Mucosa of rectum (tissue), 2 donors: Measurements from ENCODE around the gene TMEM147.

ENCODE experiments used
- H3K27ac ChIP-seq, 2 donors: one replicate each; pipeline ENCODE4 v1.7.0; 2013; ENCODE audit warnings: inconsistent platforms in 2 of 2, low read depth in 2 of 2, low read length in 2 of 2
- H3K27me3 ChIP-seq, 2 donors: one replicate each; pipeline ENCODE4 v1.7.0; 2013; ENCODE audit warnings: low read length in 2 of 2; ENCODE audit not compliant: control insufficient read depth in 2 of 2, insufficient read depth in 2 of 2
- H3K36me3 ChIP-seq, 2 donors: one replicate each; pipeline ENCODE4 v1.7.0; 2013; ENCODE audit warnings: low read length in 2 of 2; ENCODE audit not compliant: control insufficient read depth in 2 of 2, insufficient read depth in 2 of 2
- H3K4me1 ChIP-seq, 2 donors: one replicate each; pipeline ENCODE4 v1.7.0; 2013; ENCODE audit warnings: low read length in 2 of 2, mild to moderate bottlenecking in 1 of 2; ENCODE audit not compliant: control insufficient read depth in 2 of 2, insufficient read depth in 2 of 2
- H3K4me3 ChIP-seq, 2 donors: one replicate each; pipeline ENCODE4 v1.7.0; 2013; ENCODE audit warnings: low read length in 2 of 2
- H3K9ac ChIP-seq, 2 donors: one replicate each; pipeline ENCODE4 v1.7.0; 2013; ENCODE audit warnings: low read length in 2 of 2, low read depth in 1 of 2, mild to moderate bottlenecking in 1 of 2
- H3K9me3 ChIP-seq, 2 donors: one replicate each; pipeline ENCODE4 v1.7.0; 2013; ENCODE audit warnings: low read length in 2 of 2; ENCODE audit not compliant: control insufficient read depth in 2 of 2
- donor health status: healthy.
- donor health status: Normal muscosa, but diverticular disease.

Gene TMEM147

GRCh38 chr19:35562336-35562735 is 16.9 kb downstream of the TMEM147 start:
- H3K27me3 ChIP-seq: peaks cover 6 to 8% of the 10 kb centered on the region in 2 donors
- H3K9me3 ChIP-seq: no peaks in the 10 kb centered on the region
- H3K4me3 ChIP-seq: no peak overlapping the region
- H3K36me3 ChIP-seq: no peaks in the 10 kb centered on the region
- no peak overlapping the region for H3K9ac ChIP-seq
- no peaks in the 10 kb centered on the region for H3K4me1 ChIP-seq
- H3K27ac ChIP-seq: no peak overlapping the region

- Histone ChIP-seq H3K27me3 (peaks cover 6 to 8% of the 10 kb centered on the region in 2 donors), H3K27ac (no peak overlapping the region), H3K36me3 (no peaks in the 10 kb centered on the region), H3K4me1 (no peaks in the 10 kb centered on the region), H3K9ac (no peak overlapping the region), H3K4me3 (no peak overlapping the region), H3K9me3 (no peaks in the 10 kb centered on the region)
Measured at GRCh38 chr19:35562776-35563175, 17.4 kb downstream of the TMEM147 start.

GRCh38 chr19:35563207-35563829 is 17.9 kb downstream of the TMEM147 start, which contains the start of gene ATP4A:
TSS of gene ATP4A (minus strand) at chr19:35563658. CDS start at chr19:35563629, 29 bp downstream.
- H3K4me3 ChIP-seq: no peak within 1 kb of the TSS
- peaks cover 6 to 8% of the 10 kb centered on the region in 2 donors for H3K27me3 ChIP-seq

GRCh38 chr19:35565016-35565856 is 19.8 kb downstream of the TMEM147 start:
- Histone ChIP-seq H3K4me1 (no peaks in the 10 kb centered on the region), H3K36me3 (no peaks in the 10 kb centered on the region), H3K9ac (no peak overlapping the region), H3K27ac (no peak overlapping the region), H3K27me3 (peaks cover 3 to 8% of the 10 kb centered on the region in 2 donors), H3K4me3 (no peak overlapping the region), H3K9me3 (no peaks in the 10 kb centered on the region)

More at GRCh38 chr19:35563207-35563829, 17.9 kb downstream of the TMEM147 start, which contains the start of gene ATP4A:
- H3K9me3 ChIP-seq: no peaks in the 10 kb centered on the region
- H3K4me1 ChIP-seq: no peaks in the 10 kb centered on the region
- H3K36me3 ChIP-seq: no peaks in the 10 kb centered on the region
- H3K9ac ChIP-seq: no peak within 1 kb of the TSS
- no peak within 1 kb of the TSS for H3K27ac ChIP-seq

- H3K27ac ChIP-seq: no peak overlapping the region
- no peaks in the 10 kb centered on the region for H3K36me3 ChIP-seq
- H3K9ac ChIP-seq: no peak overlapping the region
- no peaks in the 10 kb centered on the region for H3K4me1 ChIP-seq
- H3K4me3 ChIP-seq: no peak overlapping the region
- H3K27me3 ChIP-seq: peaks cover 0 to 6% of the 10 kb centered on the region in 2 donors
- H3K9me3 ChIP-seq: no peaks in the 10 kb centered on the region
Measured at GRCh38 chr19:35566738-35567137, 21.3 kb downstream of the TMEM147 start.

GRCh38 chr19:35569281-35569781 is 23.9 kb downstream of the TMEM147 start:
- Histone ChIP-seq H3K4me3 (no peak overlapping the region), H3K27me3 (peaks cover 0 to 6% of the 10 kb centered on the region in 2 donors), H3K9me3 (no peaks in the 10 kb centered on the region), H3K27ac (no peak overlapping the region), H3K4me1 (no peaks in the 10 kb centered on the region), H3K36me3 (no peaks in the 10 kb centered on the region), H3K9ac (no peak overlapping the region)

- Histone ChIP-seq H3K27ac (no peak overlapping the region), H3K4me3 (no peak overlapping the region), H3K9ac (no peak overlapping the region), H3K9me3 (peaks cover 2 to 4% of the 10 kb centered on the region in 2 donors), H3K36me3 (no peaks in the 10 kb centered on the region), H3K27me3 (peaks cover 0 to 6% of the 10 kb centered on the region in 2 donors), H3K4me1 (no peaks in the 10 kb centered on the region)
Measured at GRCh38 chr19:35571406-35571965, 26.1 kb downstream of the TMEM147 start.

- no peak overlapping the region for H3K9ac ChIP-seq
- no peaks in the 10 kb centered on the region for H3K4me1 ChIP-seq
- no peaks in the 10 kb centered on the region for H3K36me3 ChIP-seq
Measured at GRCh38 chr19:35577918-35578317, 32.5 kb downstream of the TMEM147 start.

GRCh38 chr19:35578707-35579106 is 33.3 kb downstream of the TMEM147 start:
- H3K4me1 ChIP-seq: no peaks in the 10 kb centered on the region
- no peaks in the 10 kb centered on the region for H3K27me3 ChIP-seq
- H3K9me3 ChIP-seq: peaks cover 3 to 9% of the 10 kb centered on the region in 2 donors
- no peak overlapping the region for H3K4me3 ChIP-seq
- no peak overlapping the region for H3K27ac ChIP-seq
- H3K36me3 ChIP-seq: no peaks in the 10 kb centered on the region
- no peak overlapping the region for H3K9ac ChIP-seq

More at GRCh38 chr19:35577918-35578317, 32.5 kb downstream of the TMEM147 start:
- Histone ChIP-seq H3K27ac (no peak overlapping the region), H3K27me3 (no peaks in the 10 kb centered on the region), H3K4me3 (no peak overlapping the region), H3K9me3 (peaks cover 3 to 9% of the 10 kb centered on the region in 2 donors)

- Histone ChIP-seq H3K27me3 (no peaks in the 10 kb centered on the region), H3K4me3 (no peak overlapping the region), H3K9ac (no peak overlapping the region), H3K36me3 (no peaks in the 10 kb centered on the region), H3K4me1 (no peaks in the 10 kb centered on the region), H3K9me3 (no peaks in the 10 kb centered on the region), H3K27ac (no peak overlapping the region)
Measured at GRCh38 chr19:35582760-35583159, 37.3 kb downstream of the TMEM147 start.
